DOHH2 (cell line): ENCODE results near the gene NOP16.

Experiments
- H3F3A ChIP-seq: fragments of 200-600 bp; sonication (generic), shearing (Covaris generic); 2 replicates; pipeline ENCODE4 v1.6.0; 2016; ENCODE audit warnings: antibody characterized with exemption, mild to moderate bottlenecking; ENCODE audit not compliant: control insufficient read depth, insufficient read depth
- H3K27ac ChIP-seq: fragments of 200-600 bp; sonication (generic); 2 replicates; pipeline ENCODE4 v1.5.1; 2014; ENCODE audit warnings: low read depth, mild to moderate bottlenecking, low read length, moderate library complexity
- H3K27me3 ChIP-seq: fragments of 200-600 bp; sonication (generic); 2 replicates; pipeline ENCODE4 v1.6.1; 2014; ENCODE audit warnings: mild to moderate bottlenecking, low read length, mixed read lengths; ENCODE audit not compliant: control insufficient read depth
- H3K36me3 ChIP-seq: fragments of 200-600 bp; sonication (generic); 2 replicates; pipeline ENCODE4 v1.6.1; 2014; ENCODE audit warnings: mild to moderate bottlenecking, low read length, moderate library complexity, mixed read lengths; ENCODE audit not compliant: control insufficient read depth
- H3K4me1 ChIP-seq: fragments of 200-600 bp; sonication (generic); 2 replicates; pipeline ENCODE4 v1.6.1; 2014; ENCODE audit warnings: mild to moderate bottlenecking, low read length, mixed read lengths; ENCODE audit not compliant: control insufficient read depth
- H3K4me2 ChIP-seq: fragments of 200-600 bp; sonication (generic); 2 replicates; pipeline ENCODE4 v1.6.0; 2014; ENCODE audit warnings: mild to moderate bottlenecking, low read length, moderate library complexity
- H3K4me3 ChIP-seq: fragments of 200-600 bp; sonication (generic); 2 replicates; pipeline ENCODE4 v1.5.1; 2014; ENCODE audit warnings: mild to moderate bottlenecking, low read length, mixed read lengths
- H3K79me2 ChIP-seq: fragments of 200-600 bp; sonication (generic); 2 replicates; pipeline ENCODE4 v1.6.1; 2014; ENCODE audit warnings: mild to moderate bottlenecking, low read length, mixed read lengths; ENCODE audit not compliant: control insufficient read depth
- H3K9me2 ChIP-seq: fragments of 200-600 bp; sonication (generic); replicated peaks from 2 replicates; pipeline ENCODE4 v1.6.1; 2014; ENCODE audit warnings: mild to moderate bottlenecking, low read length, mixed read lengths; ENCODE audit not compliant: control insufficient read depth
- H3K9me3 ChIP-seq: fragments of 200-600 bp; sonication (generic); 2 replicates; pipeline ENCODE4 v1.6.1; 2014; ENCODE audit warnings: antibody characterized with exemption, low read length, mixed read lengths; ENCODE audit not compliant: control insufficient read depth, insufficient read depth
- H4K20me1 ChIP-seq: fragments of 200-600 bp; sonication (generic); 2 replicates; pipeline ENCODE4 v1.6.0; 2014; ENCODE audit warnings: low read depth, mild to moderate bottlenecking, antibody characterized with exemption, low read length, moderate library complexity; ENCODE audit not compliant: control insufficient read depth, insufficient read depth
- EZH2phosphoT487 ChIP-seq: fragments of 200-600 bp; sonication (generic); IDR thresholded peaks from 2 replicates; pipeline ENCODE4 v1.6.1; 2017; ENCODE audit warnings: borderline replicate concordance, mild to moderate bottlenecking, antibody characterized with exemption, low read length, moderate library complexity, mixed read lengths
- TF ChIP-seq, protein P1 (sequence below): fragments of 200-600 bp; sonication (generic); IDR thresholded peaks from one replicate; pipeline ENCODE4 v1.5.1; 2014; ENCODE audit warnings: antibody characterized with exemption, mild to moderate bottlenecking, low read depth, low read length; ENCODE audit not compliant: poor library complexity, severe bottlenecking

The NOP16 gene

DNA sequence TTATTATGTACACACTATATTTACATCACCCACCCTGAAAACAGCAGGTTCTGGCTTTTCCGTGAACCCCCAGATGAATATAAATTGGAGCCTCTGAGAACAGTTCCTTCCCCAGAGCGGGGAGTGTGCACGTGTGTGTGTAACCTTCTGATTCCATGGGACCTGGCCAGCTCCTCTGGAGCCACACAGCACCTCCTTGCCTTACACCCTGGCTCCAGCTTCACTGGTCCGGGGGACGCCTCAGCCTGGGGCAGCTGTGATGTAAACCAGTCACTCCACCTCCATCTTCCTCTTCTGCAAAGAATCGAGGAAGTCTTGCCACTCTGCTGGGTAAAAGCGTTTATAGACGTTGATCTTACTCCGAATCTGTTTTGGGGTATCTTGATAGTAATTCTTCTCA, 4.4 kb downstream of the NOP16 start:
- H3F3A ChIP-seq, result peaks cover 18% of the 10 kb centered on the region; the same call in 1 of the 2 replicates
- H3K27ac ChIP-seq, result no peak overlapping the region
- TF ChIP-seq, protein P1, sequence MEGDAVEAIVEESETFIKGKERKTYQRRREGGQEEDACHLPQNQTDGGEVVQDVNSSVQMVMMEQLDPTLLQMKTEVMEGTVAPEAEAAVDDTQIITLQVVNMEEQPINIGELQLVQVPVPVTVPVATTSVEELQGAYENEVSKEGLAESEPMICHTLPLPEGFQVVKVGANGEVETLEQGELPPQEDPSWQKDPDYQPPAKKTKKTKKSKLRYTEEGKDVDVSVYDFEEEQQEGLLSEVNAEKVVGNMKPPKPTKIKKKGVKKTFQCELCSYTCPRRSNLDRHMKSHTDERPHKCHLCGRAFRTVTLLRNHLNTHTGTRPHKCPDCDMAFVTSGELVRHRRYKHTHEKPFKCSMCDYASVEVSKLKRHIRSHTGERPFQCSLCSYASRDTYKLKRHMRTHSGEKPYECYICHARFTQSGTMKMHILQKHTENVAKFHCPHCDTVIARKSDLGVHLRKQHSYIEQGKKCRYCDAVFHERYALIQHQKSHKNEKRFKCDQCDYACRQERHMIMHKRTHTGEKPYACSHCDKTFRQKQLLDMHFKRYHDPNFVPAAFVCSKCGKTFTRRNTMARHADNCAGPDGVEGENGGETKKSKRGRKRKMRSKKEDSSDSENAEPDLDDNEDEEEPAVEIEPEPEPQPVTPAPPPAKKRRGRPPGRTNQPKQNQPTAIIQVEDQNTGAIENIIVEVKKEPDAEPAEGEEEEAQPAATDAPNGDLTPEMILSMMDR, result no peak
- TF ChIP-seq EZH2phosphoT487, result no peak
- H3K4me1 ChIP-seq, result peaks cover 13% of the 10 kb centered on the region
- peaks cover 18% of the 10 kb centered on the region; the same call in 1 of the 2 replicates for H4K20me1 ChIP-seq
- H3K9me2 ChIP-seq, result no peaks in the 10 kb centered on the region
- H3K9me3 ChIP-seq, result no peaks in the 10 kb centered on the region
- H3K36me3 ChIP-seq, result peaks cover 91% of the 10 kb centered on the region
- H3K4me2 ChIP-seq, result no peak overlapping the region
- no peak overlapping the region for H3K4me3 ChIP-seq
- no peaks in the 10 kb centered on the region for H3K27me3 ChIP-seq
- H3K79me2 ChIP-seq, result peaks cover 41% of the 10 kb centered on the region

DNA sequence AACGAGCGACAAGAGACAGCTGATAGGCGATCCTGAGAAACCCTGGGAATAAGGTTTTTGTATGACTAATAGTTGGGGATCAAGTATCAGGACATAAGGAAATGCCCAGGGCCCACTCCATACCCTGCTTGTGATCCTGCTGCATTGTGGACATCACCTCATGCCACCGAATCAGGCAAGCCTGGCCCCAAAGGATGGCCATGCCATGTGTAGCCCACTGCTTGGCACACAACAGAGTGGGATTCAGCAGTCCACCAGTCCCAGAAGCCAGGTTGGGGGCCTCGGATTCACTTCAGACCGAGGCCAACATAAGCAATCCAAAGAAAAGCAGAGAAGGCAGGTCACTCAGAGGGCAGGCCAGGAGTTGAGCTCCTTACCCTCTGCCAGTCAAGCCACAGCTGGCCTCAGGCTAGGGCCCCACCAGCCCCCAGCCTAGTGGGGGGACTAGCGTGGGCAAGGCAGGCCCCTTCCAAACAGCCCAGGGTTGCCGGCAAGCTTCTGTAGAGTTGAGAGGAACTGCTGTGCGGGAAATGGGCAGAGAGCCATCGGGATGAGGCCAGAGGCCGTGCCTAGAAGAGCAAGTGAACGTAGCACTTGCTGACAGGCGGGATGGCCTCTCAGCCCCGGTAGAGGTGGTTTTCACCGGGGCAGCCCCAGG, 5.0 kb downstream of the NOP16 start:
- no peak overlapping the region for H3K4me3 ChIP-seq
- H4K20me1 ChIP-seq, result peaks cover 18% of the 10 kb centered on the region; the same call in 1 of the 2 replicates
- no peaks in the 10 kb centered on the region for H3K9me2 ChIP-seq
- no peak overlapping the region for H3K27ac ChIP-seq
- peaks cover 40% of the 10 kb centered on the region for H3K79me2 ChIP-seq
- TF ChIP-seq EZH2phosphoT487, result no peak
- TF ChIP-seq, protein P1, result no peak
- peaks cover 92% of the 10 kb centered on the region for H3K36me3 ChIP-seq
- H3F3A ChIP-seq, result peaks cover 18% of the 10 kb centered on the region; the same call in 1 of the 2 replicates
- no peak overlapping the region for H3K4me2 ChIP-seq
- H3K9me3 ChIP-seq, result no peaks in the 10 kb centered on the region
- H3K4me1 ChIP-seq, result peaks cover 13% of the 10 kb centered on the region
- no peaks in the 10 kb centered on the region for H3K27me3 ChIP-seq

DNA sequence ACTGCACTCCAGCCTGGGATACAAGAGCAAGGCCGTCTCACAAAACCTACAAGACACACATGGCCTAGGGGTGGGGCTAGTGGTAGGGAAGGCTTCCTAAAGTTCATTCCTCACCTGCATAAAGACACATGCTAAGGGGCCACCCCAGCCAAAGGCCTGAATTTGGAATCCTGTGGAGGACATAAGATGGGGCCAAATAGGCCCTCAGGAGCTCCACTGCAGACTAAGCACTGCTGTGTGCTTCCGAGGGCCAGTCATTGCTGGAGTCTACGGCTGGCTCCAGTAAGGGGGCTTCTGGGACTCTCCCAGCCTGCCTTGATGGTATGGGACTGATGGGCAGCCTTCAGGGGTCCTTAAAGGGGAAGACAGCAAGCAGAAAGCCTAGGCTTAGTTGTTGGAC, 5.7 kb downstream of the NOP16 start:
- Histone ChIP-seq H3K9me3 (no peaks in the 10 kb centered on the region), H3K27ac (no peak overlapping the region), H3K4me2 (no peak overlapping the region), H3K79me2 (peaks cover 33% of the 10 kb centered on the region), H3K27me3 (no peaks in the 10 kb centered on the region), H3F3A (peaks cover 18% of the 10 kb centered on the region; the same call in 1 of the 2 replicates), H3K4me3 (no peak overlapping the region), H3K9me2 (no peaks in the 10 kb centered on the region), H3K36me3 (peaks cover 86% of the 10 kb centered on the region), H4K20me1 (peaks cover 18% of the 10 kb centered on the region; the same call in 1 of the 2 replicates), H3K4me1 (peaks cover 13% of the 10 kb centered on the region)
- TF ChIP-seq, protein P1, result no peak
- TF ChIP-seq EZH2phosphoT487, result no peak
